Measurements from ENCODE around the gene OR5AC2. TPM values are rescaled to one million over a fixed set of nuclear protein-coding genes. Genes with fewer than 3 reads are reported as not detected.
A peak's percentile ranks its signal among the peaks of the same experiment; 100 is the strongest.

The OR5AC2 gene, protein sequence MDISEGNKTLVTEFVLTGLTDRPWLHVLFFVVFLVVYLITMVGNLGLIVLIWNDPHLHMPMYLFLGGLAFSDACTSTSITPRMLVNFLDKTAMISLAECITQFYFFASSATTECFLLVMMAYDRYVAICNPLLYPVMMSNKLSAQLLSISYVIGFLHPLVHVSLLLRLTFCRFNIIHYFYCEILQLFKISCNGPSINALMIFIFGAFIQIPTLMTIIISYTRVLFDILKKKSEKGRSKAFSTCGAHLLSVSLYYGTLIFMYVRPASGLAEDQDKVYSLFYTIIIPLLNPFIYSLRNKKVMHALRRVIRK
- total RNA-seq (2014; rRNA removed; shearing (Covaris generic)): not detected in 2 replicates
- not detected in 2 replicates for polyA plus RNA-seq (2014; cell fraction: nucleus; rRNA removed)

DNA sequence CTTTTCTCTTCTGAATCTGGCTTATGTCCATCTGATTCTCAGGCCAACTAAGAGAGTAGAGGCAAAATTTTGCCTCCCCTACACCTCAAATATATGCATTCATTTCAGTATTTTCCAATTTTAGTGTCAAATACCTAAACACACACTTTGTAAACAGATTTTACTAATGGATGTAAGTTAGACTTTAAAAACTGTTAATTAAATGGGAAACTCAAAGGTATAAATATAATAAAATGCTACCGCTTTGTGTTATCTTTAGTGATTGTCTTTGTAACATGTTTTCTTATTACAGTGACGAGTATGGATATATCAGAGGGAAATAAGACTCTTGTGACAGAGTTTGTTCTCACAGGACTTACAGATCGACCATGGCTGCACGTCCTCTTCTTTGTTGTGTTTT is at the start of gene OR5AC2:
Gene OR5AC2, plus strand, starts transcription at position 301 of the 400 bp plus-strand sequence. Its CDS starts 0 bp downstream, at position 301.
- DNase-seq (ENCODE audit: extremely low read depth, low read depth): no peak

DNA sequence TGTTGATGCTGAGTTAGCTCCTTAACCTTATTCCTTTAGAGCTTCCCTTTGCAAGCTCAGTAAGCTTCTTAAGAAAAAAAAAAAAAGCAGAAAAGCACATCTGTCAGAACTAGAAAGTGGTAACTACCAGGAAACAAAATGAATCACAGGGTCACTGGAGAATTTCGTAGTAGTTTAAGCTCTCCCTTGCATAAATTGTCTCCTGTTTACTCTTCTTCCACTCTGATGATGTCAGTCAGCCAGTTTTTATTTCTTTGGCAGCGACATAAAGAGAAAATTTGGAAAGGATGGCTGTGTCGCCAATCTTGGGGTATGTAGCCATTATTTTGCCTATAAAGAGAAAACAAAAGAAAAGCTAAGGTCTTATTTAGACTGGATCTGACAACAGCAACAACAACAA is 48.7 kb upstream of the OR5AC2 start:
- no peak for DNase-seq (ENCODE audit: extremely low read depth, low read depth)

DNA sequence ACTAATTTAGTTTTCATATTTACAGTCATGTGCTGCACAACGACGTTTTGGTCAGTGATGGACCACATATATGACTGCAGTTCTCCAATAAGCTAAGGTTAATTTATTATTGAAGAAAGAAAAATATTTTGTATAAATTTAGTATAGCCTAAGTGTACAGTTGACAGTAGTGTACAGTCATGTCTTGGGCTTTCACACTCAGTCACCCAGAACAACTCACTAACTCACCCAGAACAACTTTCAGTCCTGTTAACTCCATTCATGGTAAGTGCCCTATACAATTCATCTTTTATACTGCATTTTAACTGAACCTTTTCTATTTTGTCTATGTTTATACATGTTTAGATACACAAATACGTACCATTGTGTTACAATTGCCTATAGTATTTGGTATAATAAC is 48.1 kb upstream of the OR5AC2 start:
- no peak for DNase-seq (ENCODE audit: extremely low read depth, low read depth)

DNA sequence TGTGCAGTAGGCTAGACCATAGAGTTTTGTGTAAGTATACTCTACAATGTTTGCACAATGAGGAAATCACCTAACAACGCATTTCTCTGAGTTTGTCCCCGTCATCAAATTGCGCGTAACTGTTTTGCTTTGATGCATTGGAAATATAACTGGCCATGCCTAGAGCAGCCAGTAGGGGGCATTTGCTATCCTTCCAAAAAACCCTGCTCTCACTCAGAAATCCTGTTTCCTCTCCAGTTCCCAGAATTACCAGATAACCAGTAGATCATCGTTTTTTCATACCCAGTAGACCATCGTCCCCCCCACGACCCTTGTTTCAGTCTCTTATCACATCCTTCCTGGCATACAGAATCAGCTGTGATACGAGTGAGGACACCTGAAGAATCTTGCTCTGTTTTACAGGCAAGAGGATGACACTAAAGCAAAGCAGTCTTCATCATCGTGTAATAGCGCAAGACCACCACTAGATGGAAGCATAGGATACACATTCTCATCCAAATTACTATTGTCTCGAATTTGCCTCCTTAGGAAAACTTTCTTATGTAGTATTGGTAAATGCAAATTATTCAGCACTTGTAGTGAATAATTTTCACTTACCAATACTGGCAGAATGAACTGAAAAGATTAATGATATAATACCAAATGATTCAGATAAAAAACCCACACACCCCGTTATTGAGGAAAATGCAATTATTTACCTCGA is 47.5 kb upstream of the OR5AC2 start:
- peak; percentile 81 for DNase-seq (ENCODE audit: extremely low read depth, low read depth)

DNA sequence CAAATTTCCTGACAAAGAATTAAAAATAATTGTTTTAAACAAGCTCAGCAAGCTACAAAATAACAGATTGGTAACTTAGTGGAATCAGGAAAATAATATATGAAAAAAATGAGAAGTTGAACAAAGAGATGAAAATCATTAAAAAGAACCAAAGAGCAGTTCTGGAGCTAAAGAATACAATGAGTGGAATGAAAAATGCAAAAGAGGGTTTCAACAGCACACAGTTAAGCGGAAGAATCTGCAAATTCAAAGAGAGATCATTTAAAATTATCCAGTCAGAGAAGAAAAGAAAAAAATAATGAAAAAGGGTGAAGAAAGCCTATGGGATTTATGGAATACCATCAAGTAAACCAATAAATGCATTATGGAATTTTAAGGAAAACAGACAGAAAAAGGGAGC is 45.6 kb upstream of the OR5AC2 start:
- no peak for DNase-seq (ENCODE audit: extremely low read depth, low read depth)

DNA sequence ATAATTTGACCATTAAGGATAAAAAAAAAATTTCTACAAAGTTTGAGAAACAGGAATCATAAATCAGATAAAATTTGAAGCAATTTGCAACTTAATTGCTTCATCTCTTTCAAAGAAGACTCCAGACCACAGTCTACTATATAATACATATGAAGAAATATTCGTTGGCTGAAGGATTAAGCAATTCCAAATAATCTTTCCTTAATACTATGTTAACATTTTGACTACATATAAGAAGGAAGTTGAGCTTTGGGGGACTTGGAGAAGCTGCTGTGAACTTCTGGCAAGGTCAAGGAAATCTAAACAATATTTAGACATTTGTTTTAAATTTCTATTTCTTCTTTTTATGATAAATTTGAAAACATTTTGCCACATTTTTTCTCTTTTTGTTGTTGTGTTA is 38.4 kb upstream of the OR5AC2 start:
- no peak for DNase-seq (ENCODE audit: extremely low read depth, low read depth)

DNA sequence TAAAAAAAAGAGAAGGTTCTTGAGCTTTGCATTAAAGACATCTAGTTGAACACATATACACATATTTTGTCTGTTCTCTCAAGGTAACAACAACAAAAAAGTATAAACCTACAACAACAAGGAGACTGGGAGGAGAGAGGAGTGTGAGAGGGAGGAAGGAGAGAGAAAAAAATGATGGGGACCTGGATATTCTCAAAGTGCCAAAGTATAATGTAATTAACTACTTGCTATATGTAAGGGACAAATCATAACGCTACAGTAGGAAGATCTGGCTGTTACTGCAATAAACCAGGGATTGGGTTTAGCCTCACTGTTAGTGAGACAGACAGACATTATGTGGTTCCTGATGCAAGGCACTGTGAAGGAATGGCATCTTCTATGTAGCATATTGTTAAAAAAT is 37.7 kb upstream of the OR5AC2 start:
- no peak for DNase-seq (ENCODE audit: extremely low read depth, low read depth)

DNA sequence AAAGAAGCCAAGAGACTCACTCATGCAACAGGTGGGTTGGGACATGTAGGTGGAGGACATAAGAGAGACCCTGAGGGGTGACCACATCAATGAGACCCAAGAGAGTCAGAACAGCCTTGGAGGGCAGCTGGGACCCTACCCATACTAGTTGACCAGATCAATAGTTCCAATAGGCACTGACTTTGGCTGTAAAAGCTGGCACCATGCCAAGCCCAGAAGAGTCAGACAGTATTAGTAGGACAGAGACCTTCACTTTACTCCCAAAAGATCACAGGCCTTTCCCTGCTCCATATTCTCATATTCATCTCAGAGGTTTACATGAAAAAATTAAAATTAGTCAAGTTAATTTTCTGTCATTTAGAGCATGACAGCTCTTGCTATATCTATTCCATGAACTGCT is 30.9 kb upstream of the OR5AC2 start:
- no peak for DNase-seq (ENCODE audit: extremely low read depth, low read depth)

DNA sequence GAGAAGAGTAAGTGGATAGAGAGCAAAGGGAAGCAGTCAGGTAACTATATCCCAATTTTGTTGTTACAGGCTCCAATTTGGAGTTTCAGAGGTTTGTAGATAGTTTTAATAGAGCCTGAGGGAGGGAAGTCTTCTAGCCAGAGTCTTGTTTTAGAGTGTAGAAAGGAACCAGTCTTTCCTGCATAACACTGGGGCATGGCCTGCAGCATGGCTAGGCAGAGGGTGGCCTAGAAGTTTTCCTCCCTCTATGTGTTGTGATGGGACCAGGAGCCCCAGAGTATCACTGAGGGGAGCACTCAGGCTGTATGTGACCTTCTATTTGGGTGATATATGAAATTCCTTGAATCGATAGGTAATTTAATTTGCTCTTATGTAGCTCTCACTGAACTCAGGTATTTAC is 29.3 kb upstream of the OR5AC2 start:
- DNase-seq (ENCODE audit: extremely low read depth, low read depth): no peak

DNA sequence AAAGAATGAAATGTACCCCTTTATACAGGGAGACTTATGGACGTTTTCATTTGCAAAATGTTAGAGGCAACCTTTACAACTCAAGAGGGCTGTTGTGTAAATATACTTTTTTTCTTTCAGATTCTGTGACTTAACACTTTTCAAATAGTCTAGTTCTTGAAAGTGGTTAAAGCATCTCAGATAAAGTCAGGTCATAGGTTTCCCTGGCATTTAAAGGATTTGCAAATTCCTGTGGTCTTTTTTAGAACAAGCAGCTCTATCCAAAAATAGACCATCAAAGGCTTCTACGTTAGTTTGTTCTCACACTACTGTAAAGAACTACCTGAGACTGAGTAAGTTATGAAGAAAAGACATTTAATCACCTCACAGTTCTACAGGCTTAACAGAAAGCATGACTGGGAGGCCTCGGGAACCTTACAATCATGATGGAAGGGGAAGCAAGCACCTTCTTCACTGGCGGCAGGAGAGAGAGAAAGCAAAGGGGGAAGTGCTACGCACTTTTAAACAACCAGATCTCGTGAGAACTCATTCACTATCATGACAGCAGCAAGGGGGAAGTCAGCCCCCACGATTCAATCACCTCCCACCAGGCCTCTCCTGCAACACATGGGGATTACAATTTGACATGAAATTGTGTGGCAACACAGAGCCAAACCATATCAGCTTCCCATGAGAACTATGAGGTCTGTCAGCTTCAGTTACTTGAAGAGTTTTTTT is 28.6 kb upstream of the OR5AC2 start:
- DNase-seq (ENCODE audit: extremely low read depth, low read depth): no peak

DNA sequence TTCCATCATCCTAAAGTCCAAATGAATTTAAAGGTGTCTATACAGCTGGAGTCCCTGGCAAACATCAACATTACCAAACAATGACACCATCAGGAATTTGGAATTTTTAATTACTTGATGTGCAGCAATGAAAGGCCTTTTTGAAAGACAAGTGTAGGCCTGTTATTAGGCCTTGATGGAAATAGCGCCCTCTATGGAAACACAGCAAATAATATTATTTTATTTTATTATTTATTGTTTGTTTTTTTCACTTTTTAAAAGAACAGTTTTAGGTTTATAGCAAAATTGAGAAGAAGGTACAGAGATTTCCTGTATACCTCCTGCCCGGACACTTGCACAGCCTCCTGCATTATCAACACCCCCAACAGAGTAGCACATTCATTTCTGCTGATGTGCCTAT is 18.1 kb upstream of the OR5AC2 start:
- DNase-seq (ENCODE audit: extremely low read depth, low read depth): no peak

DNA sequence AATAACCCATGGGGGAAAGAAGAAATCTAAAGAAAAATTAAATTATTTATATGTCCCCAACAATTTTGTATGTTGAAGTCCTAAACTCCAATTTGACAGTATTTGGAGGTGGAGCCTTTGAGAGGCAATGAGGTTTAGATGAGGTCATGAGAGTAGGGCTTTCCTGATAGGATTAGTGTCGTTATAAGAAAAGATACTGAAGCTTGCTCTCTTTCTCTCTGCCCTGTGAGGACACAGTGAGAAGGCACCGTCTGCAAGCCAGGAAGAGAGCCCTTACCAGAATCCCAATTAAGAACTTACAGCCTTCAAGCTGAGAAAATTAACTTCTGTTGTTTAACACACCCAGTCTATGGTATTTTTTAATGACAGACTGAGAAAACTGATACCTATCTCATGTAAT is 16.1 kb upstream of the OR5AC2 start:
- DNase-seq (ENCODE audit: extremely low read depth, low read depth): no peak

DNA sequence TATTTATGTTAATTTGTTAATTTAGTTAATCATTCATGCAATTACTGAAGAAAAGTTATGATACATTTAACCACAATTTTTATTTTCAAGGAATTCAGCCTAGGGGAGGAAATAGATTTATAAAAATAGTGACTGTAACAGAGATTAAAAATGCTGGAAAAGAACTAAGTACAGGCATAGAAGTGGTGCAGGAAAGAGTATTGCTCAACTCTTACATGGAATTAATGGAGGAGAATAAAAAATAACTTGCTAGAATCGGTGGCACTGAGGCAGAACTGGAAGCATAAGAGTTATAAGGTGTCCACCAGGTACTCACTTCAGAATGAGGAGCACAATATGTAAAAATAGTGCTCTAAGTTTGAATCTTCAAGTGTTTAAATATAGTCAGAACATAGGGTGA is 13.5 kb upstream of the OR5AC2 start:
- DNase-seq (ENCODE audit: extremely low read depth, low read depth): no peak

DNA sequence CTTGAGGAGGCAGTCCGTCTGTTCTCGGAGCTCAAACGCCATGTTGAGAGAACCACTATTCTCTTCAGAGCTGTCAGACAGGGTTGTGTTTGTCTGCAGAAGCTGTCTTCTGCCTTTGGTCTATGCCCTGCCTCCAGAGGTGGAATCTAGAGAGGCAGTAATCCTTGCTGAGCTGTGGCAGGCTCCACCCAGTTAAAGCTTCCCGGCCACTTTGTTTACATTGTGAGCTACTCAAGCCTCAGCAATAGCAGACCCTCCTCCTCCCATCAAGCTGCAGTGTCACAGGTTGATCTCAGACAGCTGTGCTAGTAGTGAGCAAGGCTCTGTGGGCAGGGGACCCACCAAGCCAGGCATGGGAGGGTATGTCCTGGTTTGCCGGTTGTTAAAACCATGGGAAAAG is 8.9 kb downstream of the OR5AC2 start:
- DNase-seq (ENCODE audit: extremely low read depth, low read depth): no peak

DNA sequence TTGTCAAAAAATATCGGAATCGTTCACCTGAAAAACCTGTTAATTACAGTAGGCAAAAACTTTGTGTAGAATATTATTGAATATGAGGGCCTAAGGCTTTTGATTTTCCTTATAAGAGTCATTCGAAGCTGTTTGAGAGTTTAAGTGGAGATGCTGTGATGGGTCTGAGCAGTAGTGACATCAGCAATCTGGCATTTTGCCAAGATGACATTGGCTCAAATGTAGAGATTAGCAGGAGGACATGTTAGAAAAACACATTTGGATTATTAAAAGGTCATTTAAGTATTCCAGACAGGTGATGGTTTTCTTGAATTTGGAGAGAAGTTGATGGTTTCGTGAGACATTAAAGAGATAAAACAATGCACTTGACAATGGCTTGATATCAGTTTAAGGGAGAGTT is 12.9 kb downstream of the OR5AC2 start:
- DNase-seq (ENCODE audit: extremely low read depth, low read depth): no peak

DNA sequence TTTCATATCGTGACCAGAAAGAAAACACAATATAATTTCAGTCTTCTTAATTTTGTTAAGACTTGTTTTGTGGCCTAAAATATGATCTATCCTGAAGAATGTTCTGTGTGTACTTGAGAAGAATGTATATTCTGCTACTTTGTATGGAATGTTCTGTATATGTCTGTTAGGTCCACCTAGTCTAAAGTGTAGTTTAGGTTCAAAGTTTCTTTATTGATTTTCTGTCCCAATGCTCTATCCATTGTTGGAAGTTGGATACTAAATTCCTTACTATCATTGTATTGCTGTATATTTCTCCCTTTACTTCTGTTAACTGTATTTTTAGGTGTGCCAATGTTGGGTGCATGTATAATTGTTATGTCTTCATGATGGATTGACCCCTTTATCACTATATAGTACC is 21.2 kb downstream of the OR5AC2 start:
- no peak for DNase-seq (ENCODE audit: extremely low read depth, low read depth)

DNA sequence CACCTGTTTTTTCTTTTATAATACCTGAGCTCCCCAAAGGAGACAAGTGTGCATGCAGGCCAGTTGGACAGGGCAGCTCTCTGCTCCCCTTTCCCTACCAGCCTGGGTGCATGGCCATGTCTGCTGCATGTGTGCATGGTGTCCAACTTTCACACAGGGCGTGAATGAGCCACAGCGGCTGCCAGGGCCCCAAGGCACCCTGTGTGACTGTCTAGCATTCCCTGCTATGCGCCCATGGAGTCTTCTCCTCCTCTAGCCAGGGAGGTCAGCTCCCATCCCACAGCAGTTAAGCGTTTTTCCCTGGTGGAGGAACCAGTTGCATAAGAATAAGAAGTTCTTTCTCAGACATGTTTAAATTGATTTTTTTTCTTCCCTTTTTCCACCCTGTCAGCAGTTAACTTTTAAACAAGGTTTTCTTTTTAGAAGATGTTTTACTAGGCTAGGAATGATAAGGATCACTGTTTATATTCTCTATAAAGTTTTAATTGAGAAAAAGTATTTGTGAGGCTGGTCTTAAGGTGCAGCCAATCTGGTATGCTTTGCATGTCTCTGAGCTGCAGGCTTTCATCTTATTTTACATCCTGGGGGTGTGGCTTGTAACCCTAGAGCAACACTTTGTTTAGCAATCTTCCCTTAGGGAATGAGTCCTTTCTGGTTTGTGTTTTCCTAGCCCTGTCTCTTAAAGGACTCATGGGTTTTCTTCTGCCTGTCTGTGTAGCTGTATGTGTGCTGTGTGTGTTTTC is 23.0 kb downstream of the OR5AC2 start:
- DNase-seq (ENCODE audit: extremely low read depth, low read depth): no peak

DNA sequence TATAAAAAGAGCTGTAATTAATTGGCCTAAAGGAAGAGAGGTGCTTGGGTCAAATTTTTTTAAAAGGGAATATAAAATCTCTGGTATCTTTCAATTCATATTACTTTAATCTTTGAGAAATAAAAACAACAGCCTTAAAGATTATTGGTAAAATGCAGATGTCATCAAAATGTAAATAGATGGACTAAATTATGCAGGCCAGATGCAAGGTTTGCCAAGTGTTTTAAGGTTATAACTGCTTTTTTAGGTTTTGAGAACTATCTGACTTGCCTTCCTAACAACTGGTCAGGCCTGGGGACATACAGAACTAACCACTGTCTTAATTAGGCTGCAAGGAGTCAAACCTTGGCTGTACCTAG is 23.6 kb downstream of the OR5AC2 start:
- DNase-seq (ENCODE audit: extremely low read depth, low read depth): no peak

DNA sequence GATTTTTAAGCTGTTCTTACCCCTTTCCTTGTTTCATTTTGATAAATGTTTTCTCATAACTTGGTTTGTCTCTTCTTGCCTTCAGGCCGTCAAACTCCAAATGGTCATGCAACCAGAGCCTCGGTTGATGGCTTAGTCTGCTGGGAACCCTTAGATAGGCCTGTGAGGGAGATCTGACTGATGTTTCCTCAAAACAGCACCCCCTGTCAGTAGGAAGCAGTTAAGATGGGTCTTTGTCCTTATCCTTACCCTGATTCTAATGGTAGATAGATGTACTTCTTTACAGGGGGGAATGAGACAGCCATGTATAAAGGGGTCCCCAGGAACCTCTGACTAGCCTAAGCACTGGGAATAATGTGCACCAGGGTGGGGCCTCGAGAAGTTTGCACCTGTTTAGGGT is 27.3 kb downstream of the OR5AC2 start:
- DNase-seq (ENCODE audit: extremely low read depth, low read depth): no peak

DNA sequence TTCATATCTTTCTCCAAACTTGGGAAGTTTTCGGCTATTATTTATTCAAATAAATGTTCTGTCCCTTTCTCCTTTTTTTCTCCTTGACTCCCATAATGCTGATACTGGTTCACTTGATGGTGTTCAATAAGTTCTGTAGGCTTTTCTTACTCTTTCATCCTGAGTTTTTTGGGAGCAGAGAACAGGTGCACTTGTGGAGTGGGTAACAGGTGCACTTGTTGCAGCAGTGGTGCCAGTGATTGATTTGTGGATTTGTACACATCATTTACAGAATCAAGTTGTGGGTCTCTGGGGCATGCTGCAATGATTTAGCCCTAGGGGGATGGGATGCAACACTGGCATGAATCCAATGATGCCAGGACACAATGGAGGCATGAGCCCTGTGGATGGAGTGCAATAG is 28.7 kb downstream of the OR5AC2 start:
- no peak for DNase-seq (ENCODE audit: extremely low read depth, low read depth)

DNA sequence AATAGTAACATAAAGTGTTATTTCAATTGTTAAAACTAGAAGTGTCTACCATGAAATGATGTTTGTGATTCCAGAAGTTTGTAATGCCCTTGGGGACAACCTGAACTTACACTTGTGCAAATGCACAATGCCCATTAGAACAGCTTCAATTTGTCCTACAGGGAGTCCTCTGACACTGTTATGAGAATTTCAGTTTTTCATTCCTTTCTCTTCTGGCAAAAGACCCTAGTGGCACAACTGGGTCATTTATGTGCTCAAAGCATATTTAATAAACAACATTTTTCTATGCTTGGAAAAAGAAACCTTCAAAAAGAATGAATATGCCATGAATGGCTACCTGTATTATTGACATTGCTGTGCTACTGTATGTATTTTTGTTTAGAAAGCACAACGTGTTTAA is 43.4 kb downstream of the OR5AC2 start, which contains the start of gene OR5H1:
Gene OR5H1, plus strand, starts transcription at position 301 of the 400 bp plus-strand sequence. CDS start 1,977 bp downstream, outside the sequence.
- DNase-seq (ENCODE audit: extremely low read depth, low read depth): no peak
